ENCODE measurements around the gene TSC22D1. TPM values are rescaled to one million over a fixed set of nuclear protein-coding genes. Genes with fewer than 3 reads are reported as not detected.

TSC22D1 gene
- total RNA-seq, 4 donors from 2014 or later, result 153 to 200 (median 182) TPM

GRCh38 chr13:44433863-44434765, 142.0 kb downstream of the TSC22D1 start:
- no peak for DNase-seq
- Histone ChIP-seq H3K4me1 (peaks cover 0 to 5% of the 10 kb centered on the region in 2 donors), H3K4me3 (peak overlapping the region; percentile 87 to 96), H3K36me3 (no peaks in the 10 kb centered on the region), H3K27ac (peak overlapping the region; percentile 96 to 100), H3K27me3 (no peaks in the 10 kb centered on the region), H3K9me3 (no peaks in the 10 kb centered on the region)
- TF ChIP-seq CTCF (IDR thresholded peaks at IDR 0.05) (no peak), POLR2A (IDR thresholded peaks at IDR 0.05) (no peak)
- intact Hi-C loops (cut with DNase I; ENCODE audit: low total_unique reads), result loop anchor here (10.0 kb wide), 1 partner anchor 379 kb away; no protein-coding TSS in a partner anchor

GRCh38 chr13:44432650-44433049, 143.5 kb downstream of the TSC22D1 start:
- intact Hi-C loops (cut with DNase I; ENCODE audit: low total_unique reads), result loop anchor here (10.0 kb wide), 1 partner anchor 378 kb away; no protein-coding TSS in a partner anchor
- peak overlapping the region; percentile 38 to 100 for H3K27ac ChIP-seq
- no peaks in the 10 kb centered on the region for H3K9me3 ChIP-seq
- no peak for DNase-seq
- peaks cover 0 to 5% of the 10 kb centered on the region in 2 donors for H3K4me1 ChIP-seq
- TF ChIP-seq POLR2A (IDR thresholded peaks at IDR 0.05) (no peak), CTCF (IDR thresholded peaks at IDR 0.05) (no peak)
- H3K36me3 ChIP-seq, result no peaks in the 10 kb centered on the region
- no peaks in the 10 kb centered on the region for H3K27me3 ChIP-seq
- no peak overlapping the region for H3K4me3 ChIP-seq

- no peak for DNase-seq
- H3K27me3 ChIP-seq, result no peaks in the 10 kb centered on the region
- peaks cover 0 to 5% of the 10 kb centered on the region in 2 donors for H3K4me1 ChIP-seq
- TF ChIP-seq CTCF (IDR thresholded peaks at IDR 0.05), result no peak
- no peak for TF ChIP-seq POLR2A (IDR thresholded peaks at IDR 0.05)
- no peak overlapping the region for H3K27ac ChIP-seq
- H3K9me3 ChIP-seq, result no peaks in the 10 kb centered on the region
- intact Hi-C loops (cut with DNase I; ENCODE audit: low total_unique reads), result loop anchor here (10.0 kb wide), 1 partner anchor 376 kb away; no protein-coding TSS in a partner anchor
- H3K4me3 ChIP-seq, result no peak overlapping the region
- H3K36me3 ChIP-seq, result no peaks in the 10 kb centered on the region
Observed at GRCh38 chr13:44431150-44431549, 145.0 kb downstream of the TSC22D1 start.

- Histone ChIP-seq H3K27ac (peak overlapping the region in 1 of 2 donors; percentile 4), H3K36me3 (no peaks in the 10 kb centered on the region), H3K27me3 (no peaks in the 10 kb centered on the region), H3K9me3 (no peaks in the 10 kb centered on the region), H3K4me1 (peaks cover 0 to 5% of the 10 kb centered on the region in 2 donors), H3K4me3 (no peak overlapping the region)
- no peak for DNase-seq
- intact Hi-C loops (cut with DNase I; ENCODE audit: low total_unique reads), result no loop called here
- TF ChIP-seq POLR2A (IDR thresholded peaks at IDR 0.05) (no peak), CTCF (IDR thresholded peaks at IDR 0.05) (no peak)
Observed at GRCh38 chr13:44429311-44429710, 146.8 kb downstream of the TSC22D1 start.

- Histone ChIP-seq H3K36me3 (no peaks in the 10 kb centered on the region), H3K9me3 (no peaks in the 10 kb centered on the region), H3K27me3 (no peaks in the 10 kb centered on the region), H3K27ac (no peak overlapping the region), H3K4me3 (no peak overlapping the region), H3K4me1 (no peaks in the 10 kb centered on the region)
- DNase-seq, result no peak
- no peak for TF ChIP-seq POLR2A (IDR thresholded peaks at IDR 0.05)
- TF ChIP-seq CTCF (IDR thresholded peaks at IDR 0.05), result no peak
- intact Hi-C loops (cut with DNase I; ENCODE audit: low total_unique reads), result no loop called here
Observed at GRCh38 chr13:44426461-44426860, 149.7 kb downstream of the TSC22D1 start.
